Epithelial cell of esophagus (primary cell): Measurements from ENCODE around the gene HSD17B11.
"Not testable (repeated sequence)": the region's sequence is repeated elsewhere in the genome, so short reads cannot be mapped to it uniquely, and the experiment has no call there.

ENCODE experiments used
- DNase-seq: peaks from one replicate; pipeline ENCODE4 v3.0.0; 2010; ENCODE audit warnings: low read depth
- H3K4me3 ChIP-seq: 2 replicates; pipeline ENCODE4 v1.5.1; 2011; ENCODE audit warnings: mild to moderate bottlenecking, low read length, control low read depth
- CTCF ChIP-seq: IDR thresholded peaks from 2 replicates; pipeline ENCODE4 v1.5.1; 2011; ENCODE audit warnings: low read depth, mild to moderate bottlenecking, low read length, control low read depth, inconsistent platforms; ENCODE audit not compliant: insufficient read depth; ENCODE audit errors: missing control alignments

Gene HSD17B11

GRCh38 chr4:87416965-87417364 is 26.0 kb upstream of the HSD17B11 start:
- DNase-seq = no peak
- TF ChIP-seq CTCF = no peak
- no peak overlapping the region for H3K4me3 ChIP-seq

- no peak for TF ChIP-seq CTCF
- H3K4me3 ChIP-seq = no peak overlapping the region
Measured at GRCh38 chr4:87414816-87415215, 23.8 kb upstream of the HSD17B11 start.

GRCh38 chr4:87410679-87411078 is 19.7 kb upstream of the HSD17B11 start:
- no peak for TF ChIP-seq CTCF
- no peak for DNase-seq
- H3K4me3 ChIP-seq = no peak overlapping the region

More at GRCh38 chr4:87414816-87415215, 23.8 kb upstream of the HSD17B11 start:
- no peak for DNase-seq

GRCh38 chr4:87410157-87410556 is 19.2 kb upstream of the HSD17B11 start:
- TF ChIP-seq CTCF = no peak
- DNase-seq = no peak
- no peak overlapping the region for H3K4me3 ChIP-seq

GRCh38 chr4:87409420-87409939 is 18.5 kb upstream of the HSD17B11 start:
- DNase-seq = no peak
- TF ChIP-seq CTCF = no peak
- H3K4me3 ChIP-seq = no peak overlapping the region

- H3K4me3 ChIP-seq, DNase-seq: not testable (repeated sequence)
Measured at GRCh38 chr4:87406902-87407301, 15.9 kb upstream of the HSD17B11 start.

GRCh38 chr4:87406462-87406861 is 15.5 kb upstream of the HSD17B11 start:
- no peak for DNase-seq
- H3K4me3 ChIP-seq = no peak overlapping the region
- no peak for TF ChIP-seq CTCF
